K562 (cell line): ENCODE data around the gene FAM227A. TPM values are rescaled to one million over a fixed set of nuclear protein-coding genes. Genes with fewer than 3 reads are reported as not detected.

ENCODE experiments used
- CREB1 ChIP-seq, 2 experiments: sonication (generic) in 1 of 2; formaldehyde crosslinking in 1 of 2; IDR thresholded peaks; 2 replicates each; pipeline versions ENCODE4 v1.6.1 to v1.8.0; 2012 to 2022; ENCODE audit warnings: inconsistent platforms in 1 of 2, mild to moderate bottlenecking in 1 of 2, missing genetic modification reagents in 1 of 2, moderate library complexity in 1 of 2
- FOXP1 ChIP-seq: sonication (generic); formaldehyde crosslinking; IDR thresholded peaks from 2 replicates; pipeline ENCODE4 v1.8.0; 2022; ENCODE audit warnings: mild to moderate bottlenecking, missing genetic modification reagents
- GABPA ChIP-seq: fragments of 200-800 bp; sonication (Bioruptor generic); conservative IDR thresholded peaks from 2 replicates; pipeline ENCODE4 v1.6.1; 2016; ENCODE audit warnings: low read depth, missing genetic modification characterization, missing compliant biosample characterization
- GTF2E2 ChIP-seq: fragments of 200-800 bp; sonication (Bioruptor generic); IDR thresholded peaks from 2 replicates; pipeline ENCODE4 v1.6.1; 2016; ENCODE audit warnings: missing genetic modification characterization, missing compliant biosample characterization
- HCFC1 ChIP-seq: IDR thresholded peaks from 2 replicates; pipeline ENCODE4 v1.6.1; 2012; ENCODE audit warnings: low read depth, low read length, improper control_type of control experiment
- ID3 ChIP-seq, 2 experiments: fragments of 250-450 bp in 1 of 2; fragments of 450-650 bp in 1 of 2; sonication (Bioruptor Pico) in 1 of 2; IDR thresholded peaks; 2 replicates each; pipeline versions ENCODE4 v1.6.1 to v1.8.0; 2016 to 2021; ENCODE audit warnings: mild to moderate bottlenecking in 2 of 2, moderate library complexity in 2 of 2, missing compliant biosample characterization in 1 of 2, missing genetic modification characterization in 1 of 2
- JUND ChIP-seq, 2 experiments: IDR thresholded peaks; 2 replicates in 1 of 2; 3 replicates in 1 of 2; pipeline ENCODE4 v1.6.1; 2011; ENCODE audit warnings: borderline replicate concordance in 2 of 2, low read depth in 2 of 2, low read length in 2 of 2, improper control_type of control experiment in 1 of 2, missing biosample characterization in 1 of 2, missing genetic modification characterization in 1 of 2, missing genetic modification reagents in 1 of 2
- KHSRP ChIP-seq: fragments of 450-650 bp; IDR thresholded peaks from 2 replicates; pipeline ENCODE4 v1.6.1; 2017
- KLF1 ChIP-seq: fragments of 450-650 bp; IDR thresholded peaks from 2 replicates; pipeline ENCODE4 v1.6.1; 2016; ENCODE audit warnings: missing genetic modification characterization, missing compliant biosample characterization
- NBN ChIP-seq: fragments of 450-650 bp; IDR thresholded peaks from 2 replicates; pipeline ENCODE4 v1.6.1; 2016; ENCODE audit warnings: low read depth, mild to moderate bottlenecking
- OTX1 ChIP-seq: fragments of 450-650 bp; formaldehyde crosslinking; IDR thresholded peaks from 2 replicates; pipeline ENCODE4 v1.4.0; 2022; ENCODE audit warnings: mild to moderate bottlenecking
- RBFOX2 ChIP-seq: fragments of 200-400 bp; formaldehyde crosslinking; IDR thresholded peaks from 2 replicates; pipeline ENCODE4 v1.6.1; 2017; ENCODE audit warnings: low read depth, mild to moderate bottlenecking, low read length, moderate library complexity
- RNF2 ChIP-seq: sonication (generic); IDR thresholded peaks from 2 replicates; pipeline ENCODE4 v1.6.1; 2016
- SP2 ChIP-seq: IDR thresholded peaks from 2 replicates; pipeline ENCODE4 v1.6.1; 2011; ENCODE audit warnings: mild to moderate bottlenecking, low read depth, low read length, moderate library complexity; ENCODE audit not compliant: poor library complexity, severe bottlenecking; ENCODE audit errors: extremely low read depth
- TAF1 ChIP-seq: IDR thresholded peaks from 2 replicates; pipeline ENCODE4 v1.6.1; 2011; ENCODE audit warnings: mild to moderate bottlenecking, low read length, moderate library complexity; ENCODE audit not compliant: insufficient read depth, control insufficient read depth, severe bottlenecking; ENCODE audit errors: extremely low read depth
- TBP ChIP-seq: optimal IDR thresholded peaks from 2 replicates; pipeline ENCODE3; 2011; ENCODE audit warnings: low read depth, low read length, improper control_type of control experiment
- U2AF1 ChIP-seq: fragments of 200-400 bp; formaldehyde crosslinking; optimal IDR thresholded peaks from 2 replicates; pipeline ENCODE3; 2017; ENCODE audit warnings: mild to moderate bottlenecking, low read depth, low read length, moderate library complexity
- ZBTB7A ChIP-seq: IDR thresholded peaks from 2 replicates; pipeline ENCODE4 v1.6.1; 2011; ENCODE audit warnings: low read depth, mild to moderate bottlenecking, low read length, moderate library complexity, borderline replicate concordance; ENCODE audit not compliant: control insufficient read depth
- ZNF134 ChIP-seq: fragments of 250-450 bp; sonication (Bioruptor Pico); conservative IDR thresholded peaks from 2 replicates; pipeline ENCODE4 v1.4.0; 2020
- ZNF589 ChIP-seq: fragments of 200-800 bp; sonication (Bioruptor generic); IDR thresholded peaks from 2 replicates; pipeline ENCODE4 v1.6.1; 2016; ENCODE audit warnings: low read depth, missing genetic modification characterization, missing compliant biosample characterization
- ZNF766 ChIP-seq: fragments of 200-800 bp; sonication (Bioruptor generic); conservative IDR thresholded peaks from 2 replicates; pipeline ENCODE4 v1.6.1; 2016; ENCODE audit warnings: missing genetic modification characterization, missing compliant biosample characterization
- polyA plus RNA-seq, 8 experiments: library from polyadenylated mRNA; depleted of rRNA in 4 of 8; stranded (reverse) in 5 of 8; unstranded in 3 of 8; fragments of >200 nt; fragmentation: Nextera tagmentation in 2 of 8; fragmentation: Illumina TruSeq in 1 of 8; extraction: Ambion mirVana in 2 of 8; extraction: Trizol in 1 of 8; gene quantifications; 2 replicates each; pipeline versions ENCODE4 v1.2.1 to v1.2.3, GENCODE V29; 2011 to 2014; ENCODE audit warnings: inconsistent platforms in 1 of 8, missing spikeins in 1 of 8
- total RNA-seq, 7 experiments: library from RNA; depleted of rRNA in 6 of 7; stranded (reverse); fragments of >200 nt in 6 of 7; fragmentation: Illumina TruSeq in 2 of 7; extraction: Trizol in 2 of 7; gene quantifications; 2 replicates each; pipeline versions ENCODE4 v1.2.1 to v1.2.3, GENCODE V29; 2011 to 2021; ENCODE audit warnings: low replicate concordance in 1 of 7
- TF ChIP-seq, protein P1 (sequence below), 2 experiments: IDR thresholded peaks; 2 replicates each; pipeline ENCODE4 v1.6.1; 2012; ENCODE audit warnings: improper control_type of control experiment in 2 of 2, low read depth in 2 of 2, low read length in 2 of 2, borderline replicate concordance in 1 of 2
- TF ChIP-seq, protein P2 (sequence below): sonication (generic); formaldehyde crosslinking; IDR thresholded peaks from 2 replicates; pipeline ENCODE4 v1.8.0; 2022; ENCODE audit warnings: mild to moderate bottlenecking, missing genetic modification reagents

FAM227A gene
- total and polyA plus RNA-seq, 9 of the 15 experiments (the other 6 are each of a cell fraction or from before 2014, with no cell fraction given), result 0.10 to 2.2 (median 0.83) TPM

GRCh38 chr22:38700789-38701628 lies 44.8 kb upstream of the FAM227A start, which contains the start of gene JOSD1 (continued):
- TF ChIP-seq U2AF1 (peak; percentile 16), ZNF589 (CRISPR knock-in tag) (peak; percentile 82; the same call in 1 of the 2 replicates), KHSRP (peak; percentile 90), RBFOX2 (peak; percentile 90), GABPA (peak; percentile 84), ID3 (CRISPR knock-in tag; IDR thresholded peaks at IDR 0.05) (no peak), ID3 (tag; IDR thresholded peaks at IDR 0.05) (peak; percentile 26; the same call in 1 of the 2 replicates), CREB1 (IDR thresholded peaks at IDR 0.05) (peak; percentile 99), CREB1 (CRISPR knock-in tag; IDR thresholded peaks at IDR 0.05) (peak; percentile 98), TAF1 (peak; percentile 12), RNF2 (peak; percentile 69; the same call in 1 of the 2 replicates), ZNF766 (peak; percentile 85; the same call in 1 of the 2 replicates), NBN (0 out of 2 replicates have a peak, but pooled peaks have one; percentile 22), ZBTB7A (peak; percentile 59; the same call in 1 of the 2 replicates), GTF2E2 (tag) (peak; percentile 50; the same call in 1 of the 2 replicates), ZNF134 (CRISPR knock-in tag) (no peak), TBP (peak; percentile 61), SP2 (no peak), HCFC1 (peak; percentile 54; the same call in 1 of the 2 replicates), FOXP1 (peak; percentile 37; the same call in 1 of the 2 replicates), KLF1 (tag) (peak; percentile 79), OTX1 (CRISPR knock-in tag) (no peak), JUND (IDR thresholded peaks at IDR 0.05; ENCODE audit: borderline replicate concordance, low read depth, low read length) (peak; percentile 97), JUND (tag; IDR thresholded peaks at IDR 0.05; ENCODE audit: borderline replicate concordance, low read depth, low read length) (peak; percentile 89; the same call in 2 of the 3 replicates)
- TF ChIP-seq, protein P1, sequence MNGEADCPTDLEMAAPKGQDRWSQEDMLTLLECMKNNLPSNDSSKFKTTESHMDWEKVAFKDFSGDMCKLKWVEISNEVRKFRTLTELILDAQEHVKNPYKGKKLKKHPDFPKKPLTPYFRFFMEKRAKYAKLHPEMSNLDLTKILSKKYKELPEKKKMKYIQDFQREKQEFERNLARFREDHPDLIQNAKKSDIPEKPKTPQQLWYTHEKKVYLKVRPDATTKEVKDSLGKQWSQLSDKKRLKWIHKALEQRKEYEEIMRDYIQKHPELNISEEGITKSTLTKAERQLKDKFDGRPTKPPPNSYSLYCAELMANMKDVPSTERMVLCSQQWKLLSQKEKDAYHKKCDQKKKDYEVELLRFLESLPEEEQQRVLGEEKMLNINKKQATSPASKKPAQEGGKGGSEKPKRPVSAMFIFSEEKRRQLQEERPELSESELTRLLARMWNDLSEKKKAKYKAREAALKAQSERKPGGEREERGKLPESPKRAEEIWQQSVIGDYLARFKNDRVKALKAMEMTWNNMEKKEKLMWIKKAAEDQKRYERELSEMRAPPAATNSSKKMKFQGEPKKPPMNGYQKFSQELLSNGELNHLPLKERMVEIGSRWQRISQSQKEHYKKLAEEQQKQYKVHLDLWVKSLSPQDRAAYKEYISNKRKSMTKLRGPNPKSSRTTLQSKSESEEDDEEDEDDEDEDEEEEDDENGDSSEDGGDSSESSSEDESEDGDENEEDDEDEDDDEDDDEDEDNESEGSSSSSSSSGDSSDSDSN (IDR thresholded peaks at IDR 0.05; ENCODE audit: borderline replicate concordance in 1 of 2, low read depth in 2 of 2, low read length in 2 of 2), result 0 out of 4 replicates have a peak, but pooled peaks of 1 of the 2 experiments have one; percentile 37
- TF ChIP-seq, protein P2, sequence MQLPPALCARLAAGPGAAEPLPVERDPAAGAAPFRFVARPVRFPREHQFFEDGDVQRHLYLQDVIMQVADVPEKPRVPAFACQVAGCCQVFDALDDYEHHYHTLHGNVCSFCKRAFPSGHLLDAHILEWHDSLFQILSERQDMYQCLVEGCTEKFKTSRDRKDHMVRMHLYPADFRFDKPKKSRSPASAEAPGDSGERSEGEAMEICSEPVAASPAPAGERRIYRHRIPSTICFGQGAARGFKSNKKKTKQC (CRISPR knock-in tag), result 0 out of 2 replicates have a peak, but pooled peaks have one; percentile 64
